SK-N-SH (cell line): Measurements from ENCODE around the gene ZNF8. TPM values are rescaled to one million over a fixed set of nuclear protein-coding genes. Genes with fewer than 3 reads are reported as not detected.

Experiments
- CTCF ChIA-PET: fragments of 300-600, 350-600 bp; formaldehyde crosslinking; extraction: SDS; loops from one replicate; lab custom pipeline; 2021; lab: Yijun Ruan, JAX
- POLR2A ChIA-PET: fragments of 350-600 bp; sonication (Branson Sonifier 250); formaldehyde crosslinking; extraction: SDS; loops from one replicate; lab custom pipeline; 2020; ENCODE audit warnings: antibody characterized with exemption, inconsistent platforms; lab: Yijun Ruan, JAX
- DNase-seq: peaks from one replicate; pipeline ENCODE4 v3.0.0; 2012
- H2AFZ ChIP-seq: fragments of 200-600 bp; sonication (generic); 2 replicates; pipeline ENCODE4 v1.8.1; 2016; ENCODE audit warnings: antibody characterized with exemption, mild to moderate bottlenecking, low read depth
- H3F3A ChIP-seq: fragments of 200-600 bp; sonication (generic); replicated peaks from 2 replicates; pipeline ENCODE3; 2016; ENCODE audit warnings: antibody characterized with exemption, mild to moderate bottlenecking; ENCODE audit not compliant: insufficient read depth
- H3K27ac ChIP-seq, 2 experiments: fragments of 200-500 bp in 1 of 2; fragments of 200-600 bp in 1 of 2; sonication (Bioruptor generic) in 1 of 2; sonication (generic), shearing (Covaris generic) in 1 of 2; 2 replicates each; pipeline versions ENCODE4 v1.5.1 to v1.6.1; 2014 to 2016; ENCODE audit warnings: low read depth in 2 of 2, inconsistent platforms in 1 of 2, low read length in 1 of 2, mild to moderate bottlenecking in 1 of 2, mixed read lengths in 1 of 2
- H3K27me3 ChIP-seq: fragments of 200-600 bp; sonication (generic), shearing (Covaris generic); 2 replicates; pipeline ENCODE4 v1.6.1; 2016; ENCODE audit warnings: mixed run types; ENCODE audit not compliant: insufficient read depth
- H3K36me3 ChIP-seq, 2 experiments: fragments of 200-500 bp in 1 of 2; fragments of 200-600 bp in 1 of 2; sonication (Bioruptor generic) in 1 of 2; sonication (generic) in 1 of 2; replicated peaks in 1 of 2; 2 replicates each; pipeline versions ENCODE3 to v1.5.1; 2014 to 2016; ENCODE audit warnings: low read length in 1 of 2, mild to moderate bottlenecking in 1 of 2; ENCODE audit not compliant: insufficient read depth in 2 of 2, control insufficient read depth in 1 of 2
- H3K4me1 ChIP-seq, 2 experiments: fragments of 200-500 bp in 1 of 2; fragments of 200-600 bp in 1 of 2; sonication (Bioruptor generic) in 1 of 2; sonication (generic), shearing (Covaris generic) in 1 of 2; 2 replicates each; pipeline versions ENCODE4 v1.5.1 to v1.6.1; 2014 to 2016; ENCODE audit warnings: low read depth in 1 of 2, low read length in 1 of 2, mixed run types in 1 of 2; ENCODE audit not compliant: insufficient read depth in 2 of 2, control insufficient read depth in 1 of 2
- H3K4me2 ChIP-seq: fragments of 200-600 bp; sonication (generic), shearing (Covaris generic); 2 replicates; pipeline ENCODE4 v1.6.1; 2017; ENCODE audit warnings: mixed run types
- H3K4me3 ChIP-seq, 2 experiments: fragments of 200-500 bp in 1 of 2; fragments of 200-600 bp in 1 of 2; sonication (Bioruptor generic) in 1 of 2; sonication (generic), shearing (Covaris generic) in 1 of 2; 2 replicates each; pipeline versions ENCODE4 v1.5.1 to v1.8.1; 2014 to 2016; ENCODE audit warnings: low read depth in 2 of 2, inconsistent platforms in 1 of 2, low read length in 1 of 2, mild to moderate bottlenecking in 1 of 2, mixed read lengths in 1 of 2, moderate library complexity in 1 of 2
- H3K79me2 ChIP-seq: fragments of 200-600 bp; sonication (generic); 2 replicates; pipeline ENCODE4 v1.8.1; 2017; ENCODE audit warnings: mild to moderate bottlenecking; ENCODE audit not compliant: insufficient read depth
- H3K9ac ChIP-seq: fragments of 200-600 bp; sonication (generic); 2 replicates; pipeline ENCODE4 v1.6.1; 2017; ENCODE audit warnings: mixed run types
- H3K9me2 ChIP-seq: fragments of 200-600 bp; sonication (generic); 2 replicates; pipeline ENCODE4 v1.6.1; 2017; ENCODE audit warnings: mixed run types
- H3K9me3 ChIP-seq: fragments of 200-600 bp; sonication (generic); 2 replicates; pipeline ENCODE4 v1.6.1; 2017; ENCODE audit warnings: mixed run types, mild to moderate bottlenecking, moderate library complexity
- H4K20me1 ChIP-seq: fragments of 200-600 bp; sonication (generic); 2 replicates; pipeline ENCODE4 v1.6.1; 2017; ENCODE audit warnings: mild to moderate bottlenecking, mixed run types; ENCODE audit not compliant: insufficient read depth
- ELF1 ChIP-seq: IDR thresholded peaks from 2 replicates; pipeline ENCODE4 v1.4.0; 2012
- EP300 ChIP-seq, 2 experiments: IDR thresholded peaks; 2 replicates each; pipeline versions ENCODE4 v1.4.0 to v1.6.1; 2012; ENCODE audit warnings: borderline replicate concordance in 1 of 2, low read depth in 1 of 2, low read length in 1 of 2
- EZH2phosphoT487 ChIP-seq: fragments of 200-600 bp; sonication (generic); IDR thresholded peaks from 2 replicates; pipeline ENCODE4 v1.6.1; 2017; ENCODE audit warnings: low read depth, mixed run types, mild to moderate bottlenecking, antibody characterized with exemption, moderate library complexity, borderline replicate concordance
- GABPA ChIP-seq: IDR thresholded peaks from 2 replicates; pipeline ENCODE4 v1.4.0; 2012; ENCODE audit warnings: low read depth, mild to moderate bottlenecking
- GATA2 ChIP-seq: sonication (generic); formaldehyde crosslinking; IDR thresholded peaks from 2 replicates; pipeline ENCODE4 v1.5.0; 2020; ENCODE audit warnings: mild to moderate bottlenecking, missing genetic modification reagents
- MXI1 ChIP-seq: IDR thresholded peaks from 2 replicates; pipeline ENCODE4 v1.6.1; 2012; ENCODE audit warnings: mild to moderate bottlenecking, low read depth, low read length, improper control_type of control experiment
- RAD21 ChIP-seq: IDR thresholded peaks from 2 replicates; pipeline ENCODE4 v1.6.1; 2012; ENCODE audit warnings: mild to moderate bottlenecking, low read length
- RCOR1 ChIP-seq: fragments of 150-350 bp; IDR thresholded peaks from 2 replicates; pipeline ENCODE4 v1.6.1; 2017; ENCODE audit warnings: antibody characterized with exemption, low read length
- RFX5 ChIP-seq: IDR thresholded peaks from 2 replicates; pipeline ENCODE4 v1.6.1; 2012; ENCODE audit warnings: mild to moderate bottlenecking, improper control_type of control experiment, low read length
- RXRA ChIP-seq: IDR thresholded peaks from 2 replicates; pipeline ENCODE4 v1.4.0; 2012; ENCODE audit warnings: low read depth, mild to moderate bottlenecking, borderline replicate concordance
- SIN3A ChIP-seq: IDR thresholded peaks from 2 replicates; pipeline ENCODE4 v1.6.1; 2012; ENCODE audit warnings: low read depth, mild to moderate bottlenecking, low read length, moderate library complexity, borderline replicate concordance
- TAF1 ChIP-seq: IDR thresholded peaks from 2 replicates; pipeline ENCODE4 v1.6.1; 2012; ENCODE audit warnings: low read depth, mild to moderate bottlenecking, low read length, moderate library complexity, borderline replicate concordance
- TCF12 ChIP-seq: IDR thresholded peaks from 2 replicates; pipeline ENCODE4 v1.4.0; 2012
- YY1 ChIP-seq: IDR thresholded peaks from 2 replicates; pipeline ENCODE4 v1.4.0; 2012; ENCODE audit warnings: low read depth, mild to moderate bottlenecking
- WGBS: methylation state at CpG from one replicate; pipeline ENCODE4 v1.1.6; 2017; ENCODE audit warnings: low lambda C conversion rate; 5-methylcytosine and 5-hydroxymethylcytosine counted together
- polyA plus RNA-seq, 3 experiments: library from polyadenylated mRNA; depleted of rRNA; stranded (reverse); fragments of >200 nt; gene quantifications; 2 replicates each; pipeline ENCODE4 v1.2.3, GENCODE V29; 2012
- TF ChIP-seq, protein P1 (sequence below): IDR thresholded peaks from 2 replicates; pipeline ENCODE4 v1.4.0; 2012; ENCODE audit warnings: low read depth
- TF ChIP-seq, protein P2 (sequence below): IDR thresholded peaks from 2 replicates; pipeline ENCODE4 v1.4.0; 2012; ENCODE audit warnings: low read depth, borderline replicate concordance
- TF ChIP-seq, protein P3 (sequence below): fragments of 200-600 bp; sonication (generic); IDR thresholded peaks from 2 replicates; pipeline ENCODE4 v1.6.1; 2017; ENCODE audit warnings: antibody characterized with exemption, mild to moderate bottlenecking, moderate library complexity
- TF ChIP-seq, protein P4 (sequence below): fragments of 150-350 bp; IDR thresholded peaks from 2 replicates; pipeline ENCODE4 v1.6.1; 2017; ENCODE audit warnings: antibody characterized with exemption, low read length, low read depth, borderline replicate concordance
- TF ChIP-seq, protein P5 (sequence below): IDR thresholded peaks from 2 replicates; pipeline ENCODE4 v1.6.1; 2012; ENCODE audit warnings: mild to moderate bottlenecking, low read depth, low read length, moderate library complexity
- TF ChIP-seq, protein P6 (sequence below): IDR thresholded peaks from 2 replicates; pipeline ENCODE4 v1.4.0; 2012; ENCODE audit warnings: low read depth, borderline replicate concordance

Gene ZNF8
- polyA plus RNA-seq, 1 of the 3 experiments (the other 2 are of a cell fraction): 1.4 TPM

DNA sequence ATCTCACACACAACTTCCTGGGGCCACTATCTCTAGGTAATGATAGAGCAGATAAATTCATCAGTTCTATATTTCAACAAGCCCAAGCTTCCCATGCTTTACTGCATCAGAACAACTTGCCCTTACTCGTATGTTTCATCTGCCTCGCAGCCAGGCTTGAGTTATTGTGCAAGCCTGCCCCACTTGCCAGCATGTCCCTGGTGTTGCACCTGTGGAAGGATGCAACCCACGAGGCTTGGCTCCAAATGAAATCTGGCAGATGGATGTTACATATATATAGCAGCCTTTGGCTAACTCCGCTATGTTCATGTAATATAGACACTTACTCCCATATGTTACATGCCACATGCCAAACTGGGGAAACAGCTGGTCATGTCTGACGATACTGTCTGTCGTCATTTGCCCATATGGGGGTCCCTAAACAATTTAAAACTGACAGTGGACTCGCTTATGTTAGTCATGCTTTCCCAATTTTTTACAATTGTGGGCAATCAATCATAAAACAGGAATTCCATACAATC lies 32.6 kb downstream of the ZNF8 start:
- ChIA-PET CTCF (interaction anchor here (0.9 to 1.2 kb wide), 2 partner anchors 9 to 11 kb away, joined by 3 read pairs; no protein-coding TSS in a partner anchor), POLR2A (no interaction called here)
- DNase-seq: no peak
- Histone ChIP-seq H3K9me3 (no peaks in the 10 kb centered on the region), H3K4me2 (no peak overlapping the region), H3K27me3 (no peaks in the 10 kb centered on the region), H3F3A (peaks cover 3% of the 10 kb centered on the region), H2AFZ (no peak overlapping the region), H3K9me2 (no peaks in the 10 kb centered on the region), H3K9ac (no peak overlapping the region), H3K27ac (no peak overlapping the region), H3K4me1 (peaks cover 0 to 9% of the 10 kb centered on the region in 2 experiments; a peak in 2 of 4 replicates), H3K4me3 (no peak overlapping the region), H4K20me1 (no peaks in the 10 kb centered on the region), H3K36me3 (peaks cover 72 to 78% of the 10 kb centered on the region in 2 experiments), H3K79me2 (peaks cover 17% of the 10 kb centered on the region)
- TF ChIP-seq RFX5 (no peak), SIN3A (no peak), RXRA (no peak), YY1 (no peak), RAD21 (no peak), EZH2phosphoT487 (no peak), GABPA (no peak), TCF12 (no peak), RCOR1 (no peak), GATA2 (CRISPR knock-in tag) (no peak), MXI1 (no peak), TAF1 (no peak), EP300 (IDR thresholded peaks at IDR 0.05; ENCODE audit: borderline replicate concordance in 1 of 2, low read depth in 1 of 2, low read length in 1 of 2) (no peak), ELF1 (no peak)
- TF ChIP-seq, protein P1, sequence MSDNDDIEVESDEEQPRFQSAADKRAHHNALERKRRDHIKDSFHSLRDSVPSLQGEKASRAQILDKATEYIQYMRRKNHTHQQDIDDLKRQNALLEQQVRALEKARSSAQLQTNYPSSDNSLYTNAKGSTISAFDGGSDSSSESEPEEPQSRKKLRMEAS: no peak
- TF ChIP-seq, protein P2, sequence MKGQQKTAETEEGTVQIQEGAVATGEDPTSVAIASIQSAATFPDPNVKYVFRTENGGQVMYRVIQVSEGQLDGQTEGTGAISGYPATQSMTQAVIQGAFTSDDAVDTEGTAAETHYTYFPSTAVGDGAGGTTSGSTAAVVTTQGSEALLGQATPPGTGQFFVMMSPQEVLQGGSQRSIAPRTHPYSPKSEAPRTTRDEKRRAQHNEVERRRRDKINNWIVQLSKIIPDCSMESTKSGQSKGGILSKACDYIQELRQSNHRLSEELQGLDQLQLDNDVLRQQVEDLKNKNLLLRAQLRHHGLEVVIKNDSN: no peak
- TF ChIP-seq, protein P3, sequence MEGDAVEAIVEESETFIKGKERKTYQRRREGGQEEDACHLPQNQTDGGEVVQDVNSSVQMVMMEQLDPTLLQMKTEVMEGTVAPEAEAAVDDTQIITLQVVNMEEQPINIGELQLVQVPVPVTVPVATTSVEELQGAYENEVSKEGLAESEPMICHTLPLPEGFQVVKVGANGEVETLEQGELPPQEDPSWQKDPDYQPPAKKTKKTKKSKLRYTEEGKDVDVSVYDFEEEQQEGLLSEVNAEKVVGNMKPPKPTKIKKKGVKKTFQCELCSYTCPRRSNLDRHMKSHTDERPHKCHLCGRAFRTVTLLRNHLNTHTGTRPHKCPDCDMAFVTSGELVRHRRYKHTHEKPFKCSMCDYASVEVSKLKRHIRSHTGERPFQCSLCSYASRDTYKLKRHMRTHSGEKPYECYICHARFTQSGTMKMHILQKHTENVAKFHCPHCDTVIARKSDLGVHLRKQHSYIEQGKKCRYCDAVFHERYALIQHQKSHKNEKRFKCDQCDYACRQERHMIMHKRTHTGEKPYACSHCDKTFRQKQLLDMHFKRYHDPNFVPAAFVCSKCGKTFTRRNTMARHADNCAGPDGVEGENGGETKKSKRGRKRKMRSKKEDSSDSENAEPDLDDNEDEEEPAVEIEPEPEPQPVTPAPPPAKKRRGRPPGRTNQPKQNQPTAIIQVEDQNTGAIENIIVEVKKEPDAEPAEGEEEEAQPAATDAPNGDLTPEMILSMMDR: no peak
- TF ChIP-seq, protein P4, sequence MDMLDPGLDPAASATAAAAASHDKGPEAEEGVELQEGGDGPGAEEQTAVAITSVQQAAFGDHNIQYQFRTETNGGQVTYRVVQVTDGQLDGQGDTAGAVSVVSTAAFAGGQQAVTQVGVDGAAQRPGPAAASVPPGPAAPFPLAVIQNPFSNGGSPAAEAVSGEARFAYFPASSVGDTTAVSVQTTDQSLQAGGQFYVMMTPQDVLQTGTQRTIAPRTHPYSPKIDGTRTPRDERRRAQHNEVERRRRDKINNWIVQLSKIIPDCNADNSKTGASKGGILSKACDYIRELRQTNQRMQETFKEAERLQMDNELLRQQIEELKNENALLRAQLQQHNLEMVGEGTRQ: no peak
- TF ChIP-seq, protein P5, sequence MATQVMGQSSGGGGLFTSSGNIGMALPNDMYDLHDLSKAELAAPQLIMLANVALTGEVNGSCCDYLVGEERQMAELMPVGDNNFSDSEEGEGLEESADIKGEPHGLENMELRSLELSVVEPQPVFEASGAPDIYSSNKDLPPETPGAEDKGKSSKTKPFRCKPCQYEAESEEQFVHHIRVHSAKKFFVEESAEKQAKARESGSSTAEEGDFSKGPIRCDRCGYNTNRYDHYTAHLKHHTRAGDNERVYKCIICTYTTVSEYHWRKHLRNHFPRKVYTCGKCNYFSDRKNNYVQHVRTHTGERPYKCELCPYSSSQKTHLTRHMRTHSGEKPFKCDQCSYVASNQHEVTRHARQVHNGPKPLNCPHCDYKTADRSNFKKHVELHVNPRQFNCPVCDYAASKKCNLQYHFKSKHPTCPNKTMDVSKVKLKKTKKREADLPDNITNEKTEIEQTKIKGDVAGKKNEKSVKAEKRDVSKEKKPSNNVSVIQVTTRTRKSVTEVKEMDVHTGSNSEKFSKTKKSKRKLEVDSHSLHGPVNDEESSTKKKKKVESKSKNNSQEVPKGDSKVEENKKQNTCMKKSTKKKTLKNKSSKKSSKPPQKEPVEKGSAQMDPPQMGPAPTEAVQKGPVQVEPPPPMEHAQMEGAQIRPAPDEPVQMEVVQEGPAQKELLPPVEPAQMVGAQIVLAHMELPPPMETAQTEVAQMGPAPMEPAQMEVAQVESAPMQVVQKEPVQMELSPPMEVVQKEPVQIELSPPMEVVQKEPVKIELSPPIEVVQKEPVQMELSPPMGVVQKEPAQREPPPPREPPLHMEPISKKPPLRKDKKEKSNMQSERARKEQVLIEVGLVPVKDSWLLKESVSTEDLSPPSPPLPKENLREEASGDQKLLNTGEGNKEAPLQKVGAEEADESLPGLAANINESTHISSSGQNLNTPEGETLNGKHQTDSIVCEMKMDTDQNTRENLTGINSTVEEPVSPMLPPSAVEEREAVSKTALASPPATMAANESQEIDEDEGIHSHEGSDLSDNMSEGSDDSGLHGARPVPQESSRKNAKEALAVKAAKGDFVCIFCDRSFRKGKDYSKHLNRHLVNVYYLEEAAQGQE: no peak
- TF ChIP-seq, protein P6, sequence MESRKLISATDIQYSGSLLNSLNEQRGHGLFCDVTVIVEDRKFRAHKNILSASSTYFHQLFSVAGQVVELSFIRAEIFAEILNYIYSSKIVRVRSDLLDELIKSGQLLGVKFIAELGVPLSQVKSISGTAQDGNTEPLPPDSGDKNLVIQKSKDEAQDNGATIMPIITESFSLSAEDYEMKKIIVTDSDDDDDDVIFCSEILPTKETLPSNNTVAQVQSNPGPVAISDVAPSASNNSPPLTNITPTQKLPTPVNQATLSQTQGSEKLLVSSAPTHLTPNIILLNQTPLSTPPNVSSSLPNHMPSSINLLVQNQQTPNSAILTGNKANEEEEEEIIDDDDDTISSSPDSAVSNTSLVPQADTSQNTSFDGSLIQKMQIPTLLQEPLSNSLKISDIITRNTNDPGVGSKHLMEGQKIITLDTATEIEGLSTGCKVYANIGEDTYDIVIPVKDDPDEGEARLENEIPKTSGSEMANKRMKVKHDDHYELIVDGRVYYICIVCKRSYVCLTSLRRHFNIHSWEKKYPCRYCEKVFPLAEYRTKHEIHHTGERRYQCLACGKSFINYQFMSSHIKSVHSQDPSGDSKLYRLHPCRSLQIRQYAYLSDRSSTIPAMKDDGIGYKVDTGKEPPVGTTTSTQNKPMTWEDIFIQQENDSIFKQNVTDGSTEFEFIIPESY: no peak
- WGBS: 94% methylated on average over 7 of the region's 7 CpGs
